ENCODE data around the gene CYTH3.
A peak's percentile ranks its signal among the peaks of the same experiment; 100 is the strongest.

Gene CYTH3

GRCh38 chr7:6273917-6274630 is 1.6 kb upstream of the CYTH3 start:
- no peak for DNase-seq (ENCODE audit: low read depth in 1 of 2, low spot score in 1 of 2)
- no peaks in the 10 kb centered on the region for H3K27me3 ChIP-seq (ENCODE audit: insufficient read depth, poor library complexity, severe bottlenecking)
- no peak overlapping the region for H3K4me3 ChIP-seq (replicated peaks; ENCODE audit: insufficient read depth, low read length)
- no peak overlapping the region for H3K27ac ChIP-seq (replicated peaks)
- TF ChIP-seq POLR2AphosphoS5 (IDR thresholded peaks at IDR 0.05; ENCODE audit: low read depth): no peak
- no peak for TF ChIP-seq SPI1 (IDR thresholded peaks at IDR 0.05; ENCODE audit: borderline replicate concordance, low read depth)
- no peak for TF ChIP-seq GABPA (IDR thresholded peaks at IDR 0.05; ENCODE audit: low read depth)
- no peak for TF ChIP-seq REST (IDR thresholded peaks at IDR 0.05; ENCODE audit: insufficient replicate concordance, low read depth)
- TF ChIP-seq CTCF (IDR thresholded peaks at IDR 0.05; ENCODE audit: insufficient read depth, low read length): no peak

- no peak for DNase-seq (ENCODE audit: low read depth in 1 of 2, low spot score in 1 of 2)
- H3K4me3 ChIP-seq (replicated peaks; ENCODE audit: insufficient read depth, low read length): no peak overlapping the region
- H3K27ac ChIP-seq (replicated peaks): no peak overlapping the region
- no peak for TF ChIP-seq GABPA (IDR thresholded peaks at IDR 0.05; ENCODE audit: low read depth)
- no peak for TF ChIP-seq POLR2AphosphoS5 (IDR thresholded peaks at IDR 0.05; ENCODE audit: low read depth)
- no peak for TF ChIP-seq CTCF (IDR thresholded peaks at IDR 0.05; ENCODE audit: insufficient read depth, low read length)
- no peak for TF ChIP-seq REST (IDR thresholded peaks at IDR 0.05; ENCODE audit: insufficient replicate concordance, low read depth)
- TF ChIP-seq SPI1 (IDR thresholded peaks at IDR 0.05; ENCODE audit: borderline replicate concordance, low read depth): no peak
- H3K27me3 ChIP-seq (ENCODE audit: insufficient read depth, poor library complexity, severe bottlenecking): no peaks in the 10 kb centered on the region
These were observed 985 bp upstream of the CYTH3 start for GRCh38 chr7:6273380-6273837.

- TF ChIP-seq GABPA (IDR thresholded peaks at IDR 0.05; ENCODE audit: low read depth) (no peak), POLR2AphosphoS5 (IDR thresholded peaks at IDR 0.05; ENCODE audit: low read depth) (no peak), REST (IDR thresholded peaks at IDR 0.05; ENCODE audit: insufficient replicate concordance, low read depth) (no peak), SPI1 (IDR thresholded peaks at IDR 0.05; ENCODE audit: borderline replicate concordance, low read depth) (no peak), CTCF (IDR thresholded peaks at IDR 0.05; ENCODE audit: insufficient read depth, low read length) (no peak)
- peak in 1 of 2 experiments; percentile 36 for DNase-seq (ENCODE audit: low read depth in 1 of 2, low spot score in 1 of 2)
- peak overlapping the region; percentile 47 for H3K27ac ChIP-seq (replicated peaks)
These were observed 557 bp downstream of the CYTH3 start for GRCh38 chr7:6271694-6272440.

More at GRCh38 chr7:6271694-6272440, 557 bp downstream of the CYTH3 start:
- no peaks in the 10 kb centered on the region for H3K27me3 ChIP-seq (ENCODE audit: insufficient read depth, poor library complexity, severe bottlenecking)
- H3K4me3 ChIP-seq (replicated peaks; ENCODE audit: insufficient read depth, low read length): peak overlapping the region; percentile 83

Data from HL-60 (cell line).